ENCODE data around the gene IDI2. TPM values are rescaled to one million over a fixed set of nuclear protein-coding genes. Genes with fewer than 3 reads are reported as not detected.
A peak's percentile ranks its signal among the peaks of the same experiment; 100 is the strongest.
"Not testable (repeated sequence)": the region's sequence is repeated elsewhere in the genome, so short reads cannot be mapped to it uniquely, and the experiment has no call there.

IDI2 gene
- total and polyA plus RNA-seq, 12 donors, result 0.07 to 0.28 TPM; not detected in 10

DNA sequence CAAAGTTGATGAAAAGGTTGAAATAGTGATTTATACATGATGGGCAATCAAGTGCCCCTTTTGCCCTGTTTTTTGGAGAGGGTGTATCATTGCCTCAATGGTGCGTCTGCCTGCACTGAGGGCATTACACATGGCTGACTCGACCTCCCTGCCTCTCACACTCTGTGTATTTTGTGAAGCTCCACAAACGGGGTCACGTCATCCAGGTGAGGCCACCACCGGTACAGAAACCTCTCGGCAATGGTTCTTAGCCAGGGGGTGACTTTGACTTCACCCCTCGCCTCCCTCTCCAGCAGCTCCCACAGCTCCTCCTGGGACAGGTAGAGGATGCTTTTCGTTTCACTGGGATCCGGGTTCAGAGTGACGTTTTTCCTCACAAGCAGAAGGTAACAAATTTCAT, 6.3 kb downstream of the IDI2 start:
- intact Hi-C loops (cut with DNase I), result no loop called here
- Histone ChIP-seq H3K4me1 (replicated peaks in 1 of 2) (peaks cover 5 to 6% of the 10 kb centered on the region in 2 donors), H3K9me3 (replicated peaks in 1 of 3) (no peaks in the 10 kb centered on the region), H3K36me3 (replicated peaks in 1 of 2) (peaks cover 0 to 50% of the 10 kb centered on the region in 2 donors), H3K27me3 (no peaks in the 10 kb centered on the region), H3K4me3 (no peak overlapping the region), H3K27ac (no peak overlapping the region)
- WGBS, 4 donors, result 90 to 94% (median 91%) methylated on average over 10 of the region's 10 CpGs
- TF ChIP-seq, protein P1, sequence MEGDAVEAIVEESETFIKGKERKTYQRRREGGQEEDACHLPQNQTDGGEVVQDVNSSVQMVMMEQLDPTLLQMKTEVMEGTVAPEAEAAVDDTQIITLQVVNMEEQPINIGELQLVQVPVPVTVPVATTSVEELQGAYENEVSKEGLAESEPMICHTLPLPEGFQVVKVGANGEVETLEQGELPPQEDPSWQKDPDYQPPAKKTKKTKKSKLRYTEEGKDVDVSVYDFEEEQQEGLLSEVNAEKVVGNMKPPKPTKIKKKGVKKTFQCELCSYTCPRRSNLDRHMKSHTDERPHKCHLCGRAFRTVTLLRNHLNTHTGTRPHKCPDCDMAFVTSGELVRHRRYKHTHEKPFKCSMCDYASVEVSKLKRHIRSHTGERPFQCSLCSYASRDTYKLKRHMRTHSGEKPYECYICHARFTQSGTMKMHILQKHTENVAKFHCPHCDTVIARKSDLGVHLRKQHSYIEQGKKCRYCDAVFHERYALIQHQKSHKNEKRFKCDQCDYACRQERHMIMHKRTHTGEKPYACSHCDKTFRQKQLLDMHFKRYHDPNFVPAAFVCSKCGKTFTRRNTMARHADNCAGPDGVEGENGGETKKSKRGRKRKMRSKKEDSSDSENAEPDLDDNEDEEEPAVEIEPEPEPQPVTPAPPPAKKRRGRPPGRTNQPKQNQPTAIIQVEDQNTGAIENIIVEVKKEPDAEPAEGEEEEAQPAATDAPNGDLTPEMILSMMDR (IDR thresholded peaks at IDR 0.05), result no peak
- TF ChIP-seq POLR2A (IDR thresholded peaks at IDR 0.05), result no peak
- DNase-seq, result peak in 1 of 7 donors; percentile 18

DNA sequence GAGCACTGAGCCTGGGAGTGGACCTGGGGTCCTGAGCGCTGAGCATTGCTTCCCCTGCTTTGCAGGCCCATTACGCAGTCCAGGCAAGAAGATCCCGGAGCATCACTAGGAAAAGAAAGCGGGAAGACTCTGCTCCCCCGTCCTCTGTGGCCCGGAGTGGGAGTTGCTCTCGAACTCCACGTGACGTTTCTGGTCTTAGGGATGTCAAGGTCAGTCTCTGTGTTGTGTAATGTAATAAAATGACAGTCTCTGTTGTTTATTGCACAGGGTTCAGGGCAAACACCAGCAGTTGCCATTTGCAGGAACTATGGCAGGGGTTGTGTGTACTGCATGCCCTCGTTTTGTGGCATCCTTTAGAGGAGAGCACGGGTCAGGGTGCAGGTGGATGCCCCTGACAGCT, 10.0 kb downstream of the IDI2 start:
- TF ChIP-seq POLR2A (IDR thresholded peaks at IDR 0.05), result no peak
- TF ChIP-seq, protein P1 (IDR thresholded peaks at IDR 0.05), result no peak
- intact Hi-C loops (cut with DNase I), result no loop called here
- WGBS, 4 donors, result 53 to 78% (median 53%) methylated on average over 6 to 11 of the region's 11 CpGs
- peak; percentile 45 to 77 (median 69) for DNase-seq
- H3K27me3 ChIP-seq, result no peaks in the 10 kb centered on the region
- H3K4me1 ChIP-seq (replicated peaks in 1 of 2), result peaks cover 5 to 6% of the 10 kb centered on the region in 2 donors
- no peak overlapping the region for H3K4me3 ChIP-seq
- H3K36me3 ChIP-seq (replicated peaks in 1 of 2), result peaks cover 0 to 87% of the 10 kb centered on the region in 2 donors
- peak overlapping the region in 3 of 5 donors; percentile 28 to 67 (median 35) for H3K27ac ChIP-seq
- H3K9me3 ChIP-seq (replicated peaks in 1 of 3), result no peaks in the 10 kb centered on the region

DNA sequence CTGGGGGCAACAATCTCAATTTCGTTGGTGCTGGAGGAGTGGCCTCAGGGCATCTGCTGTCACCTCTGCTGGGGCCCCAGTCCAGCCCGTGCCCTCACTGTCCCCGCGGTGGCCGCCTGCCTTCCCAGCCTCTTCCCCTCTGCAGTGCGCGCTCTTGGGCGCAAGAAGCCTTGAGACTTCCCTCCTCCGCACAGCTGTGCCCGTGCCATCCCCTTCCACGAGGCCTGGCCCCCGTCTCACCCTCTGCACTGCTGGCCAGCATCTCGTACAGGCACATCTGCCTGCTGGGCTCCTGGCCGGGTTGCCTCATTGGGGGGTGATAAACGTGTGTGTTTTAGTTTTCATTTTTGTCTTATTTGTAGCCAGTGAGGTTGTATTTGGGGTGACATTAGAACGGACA, 14.0 kb downstream of the IDI2 start:
- Histone ChIP-seq H3K36me3 (replicated peaks in 1 of 2) (peaks cover 0 to 91% of the 10 kb centered on the region in 2 donors), H3K27me3 (no peaks in the 10 kb centered on the region), H3K9me3 (replicated peaks in 1 of 3) (no peaks in the 10 kb centered on the region), H3K4me3 (no peak overlapping the region), H3K27ac (no peak overlapping the region), H3K4me1 (replicated peaks in 1 of 2) (peaks cover 5 to 6% of the 10 kb centered on the region in 2 donors)
- TF ChIP-seq POLR2A (IDR thresholded peaks at IDR 0.05), result no peak
- TF ChIP-seq, protein P1 (IDR thresholded peaks at IDR 0.05), result no peak
- intact Hi-C loops (cut with DNase I), result no loop called here
- peak in 1 of 7 donors; percentile 15 for DNase-seq
- 91 to 94% (median 94%) methylated on average over 16 of the region's 16 CpGs for WGBS, 4 donors

DNA sequence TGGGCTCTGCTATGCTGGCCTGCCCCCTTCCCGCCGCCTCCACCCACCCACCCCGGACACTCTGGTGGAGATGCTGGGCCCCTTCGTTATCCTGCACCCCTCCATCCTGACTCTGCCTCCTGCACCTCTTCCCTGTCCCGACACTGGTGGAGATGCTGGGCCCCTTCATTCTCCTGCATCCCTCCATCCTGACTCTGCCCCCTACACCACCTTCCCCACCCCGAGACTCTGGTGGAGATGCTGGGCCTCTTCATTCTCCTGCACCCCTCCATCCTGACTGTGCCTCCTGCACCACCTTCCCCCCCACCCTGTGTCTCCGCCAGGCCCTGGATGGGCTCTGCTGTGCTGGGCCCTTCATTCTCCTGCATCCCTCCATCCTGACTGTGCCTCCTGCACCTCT, 15.0 kb downstream of the IDI2 start:
- WGBS, 4 donors, result 92 to 97% (median 94%) methylated on average over 7 of the region's 7 CpGs
- intact Hi-C loops (cut with DNase I), result no loop called here
- no peak for DNase-seq
- peaks cover 0 to 91% of the 10 kb centered on the region in 2 donors for H3K36me3 ChIP-seq (replicated peaks in 1 of 2)
- H3K9me3 ChIP-seq (replicated peaks in 1 of 3), result no peaks in the 10 kb centered on the region
- peaks cover 0 to under 1% of the 10 kb centered on the region in 2 donors for H3K4me1 ChIP-seq (replicated peaks in 1 of 2)
- H3K4me3 ChIP-seq, result no peak overlapping the region
- H3K27ac ChIP-seq, result no peak overlapping the region
- H3K27me3 ChIP-seq, result no peaks in the 10 kb centered on the region
- TF ChIP-seq, protein P1 (IDR thresholded peaks at IDR 0.05), result no peak
- TF ChIP-seq POLR2A (IDR thresholded peaks at IDR 0.05), result no peak

GRCh38 chr10:1009947-1010346, 15.7 kb downstream of the IDI2 start:
- intact Hi-C loops (cut with DNase I); DNase-seq; H3K4me1 ChIP-seq (replicated peaks in 1 of 2); H3K9me3 ChIP-seq (replicated peaks in 1 of 3); H3K4me3 ChIP-seq; H3K27me3 ChIP-seq; H3K27ac ChIP-seq: not testable (repeated sequence)
- WGBS, 4 donors, result 67 to 81% (median 74%) methylated on average over 7 to 8 of the region's 8 CpGs
- peaks cover 0 to 95% of the 10 kb centered on the region in 2 donors for H3K36me3 ChIP-seq (replicated peaks in 1 of 2)

Data from adrenal gland (tissue), 12 donors.